HepG2 (cell line): ENCODE data around the gene GKN1. TPM values are rescaled to one million over a fixed set of nuclear protein-coding genes. Genes with fewer than 3 reads are reported as not detected.

Experiments
- ASH2L ChIP-seq: fragments of 300-600, 200-600 bp; sonication (generic); IDR thresholded peaks from 2 replicates; pipeline ENCODE4 v1.7.0; 2017; ENCODE audit warnings: low read depth, mild to moderate bottlenecking, moderate library complexity, mixed read lengths, low read length; ENCODE audit not compliant: insufficient read length
- ESRRA ChIP-seq: sonication (generic); formaldehyde crosslinking; IDR thresholded peaks from 2 replicates; pipeline ENCODE4 v1.5.1; 2020; ENCODE audit warnings: mild to moderate bottlenecking, low read depth, missing genetic modification reagents
- HDAC6 ChIP-seq: fragments of 200-600 bp; sonication (generic); IDR thresholded peaks from 2 replicates; pipeline ENCODE4 v1.7.0; 2017; ENCODE audit warnings: mild to moderate bottlenecking, antibody characterized with exemption, low read length, low read depth
- KAT7 ChIP-seq: IDR thresholded peaks from 2 replicates; pipeline ENCODE4 v1.6.1; 2018; ENCODE audit warnings: borderline replicate concordance, missing compliant biosample characterization
- KDM5A ChIP-seq: fragments of 200-600 bp; sonication (generic); IDR thresholded peaks from 2 replicates; pipeline ENCODE4 v1.7.0; 2018; ENCODE audit warnings: antibody characterized with exemption, mild to moderate bottlenecking, low read length, borderline replicate concordance
- NFAT5 ChIP-seq: sonication (generic); formaldehyde crosslinking; IDR thresholded peaks from 2 replicates; pipeline ENCODE4 v1.4.0; 2020; ENCODE audit warnings: missing genetic modification reagents
- SP4 ChIP-seq: sonication (generic); formaldehyde crosslinking; IDR thresholded peaks from 2 replicates; pipeline ENCODE4 v1.8.1; 2023; ENCODE audit warnings: mild to moderate bottlenecking, missing genetic modification reagents
- SRF ChIP-seq: IDR thresholded peaks from 2 replicates; pipeline ENCODE4 v1.6.1; 2011; ENCODE audit warnings: mild to moderate bottlenecking, low read depth, low read length, moderate library complexity
- ZNF251 ChIP-seq: sonication (generic); formaldehyde crosslinking; IDR thresholded peaks from 2 replicates; pipeline ENCODE4 v1.9.0; 2021; ENCODE audit warnings: mild to moderate bottlenecking, missing genetic modification reagents
- ZNF629 ChIP-seq: sonication (generic); formaldehyde crosslinking; conservative IDR thresholded peaks from 2 replicates; pipeline ENCODE4 v1.5.0; 2020; ENCODE audit warnings: missing genetic modification reagents
- ZNF781 ChIP-seq: sonication (generic); formaldehyde crosslinking; IDR thresholded peaks from 2 replicates; pipeline ENCODE4 v1.5.1; 2020; ENCODE audit warnings: borderline replicate concordance, mild to moderate bottlenecking, missing genetic modification reagents; ENCODE audit errors: not compliant biosample characterization
- polyA plus RNA-seq, 8 experiments: library from polyadenylated mRNA; depleted of rRNA in 3 of 8; stranded (reverse) in 7 of 8; unstranded in 1 of 8; fragments of >200 nt; fragmentation: Illumina TruSeq in 4 of 8; extraction: Trizol in 4 of 8; gene quantifications; 2 replicates each; pipeline versions ENCODE4 v1.2.1 to v1.2.3, GENCODE V29; 2011 to 2016; ENCODE audit warnings: low read depth in 4 of 8, missing spikeins in 1 of 8, mixed read lengths in 1 of 8; ENCODE audit not compliant: insufficient read depth in 1 of 8
- total RNA-seq, 5 experiments: library from RNA; depleted of rRNA; stranded (reverse); fragments of >200 nt; fragmentation: Illumina TruSeq; extraction: Trizol; gene quantifications; 2 replicates each; pipeline ENCODE4 v1.2.3, GENCODE V29; 2016; ENCODE audit warnings: low read depth in 1 of 5
- TF ChIP-seq, protein P1 (sequence below): sonication (generic); formaldehyde crosslinking; IDR thresholded peaks from 2 replicates; pipeline ENCODE4 v1.5.0; 2020; ENCODE audit warnings: missing genetic modification reagents
- TF ChIP-seq, protein P2 (sequence below): sonication (generic); formaldehyde crosslinking; IDR thresholded peaks from 2 replicates; pipeline ENCODE4 v1.5.0; 2020; ENCODE audit warnings: missing genetic modification reagents
- TF ChIP-seq, protein P3 (sequence below): sonication (generic); formaldehyde crosslinking; IDR thresholded peaks from 2 replicates; pipeline ENCODE4 v1.4.0; 2020; ENCODE audit warnings: missing genetic modification reagents, borderline replicate concordance

Gene GKN1
- total and polyA plus RNA-seq, 2 of the 13 experiments (the other 11 are each of a cell fraction or from before 2014, with no cell fraction given) = not detected

- TF ChIP-seq NFAT5 (CRISPR knock-in tag) (no peak), ESRRA (CRISPR knock-in tag) (no peak), ZNF781 (CRISPR knock-in tag) (peak; percentile 47), ASH2L (peak; percentile 67), ZNF251 (no peak), KDM5A (peak; percentile 32; the same call in 1 of the 2 replicates), ZNF629 (CRISPR knock-in tag) (no peak), KAT7 (CRISPR knock-in tag) (peak; percentile 82; the same call in 1 of the 2 replicates), SP4 (CRISPR knock-in tag) (peak; percentile 53; the same call in 1 of the 2 replicates), HDAC6 (peak; percentile 88; the same call in 1 of the 2 replicates), SRF (no peak)
- TF ChIP-seq, protein P1, sequence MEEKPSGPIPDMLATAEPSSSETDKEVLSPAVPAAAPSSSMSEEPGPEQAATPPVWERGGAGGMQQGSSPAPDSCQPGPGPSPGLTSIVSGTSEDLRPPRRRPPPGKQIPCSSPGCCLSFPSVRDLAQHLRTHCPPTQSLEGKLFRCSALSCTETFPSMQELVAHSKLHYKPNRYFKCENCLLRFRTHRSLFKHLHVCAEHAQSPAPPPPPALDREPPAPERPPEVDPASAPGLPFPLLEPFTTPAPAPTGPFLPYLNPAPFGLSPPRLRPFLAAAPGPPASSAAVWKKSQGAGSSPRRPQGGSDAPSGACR (CRISPR knock-in tag) = 0 out of 2 replicates have a peak, but pooled peaks have one; percentile 19
- TF ChIP-seq, protein P2, sequence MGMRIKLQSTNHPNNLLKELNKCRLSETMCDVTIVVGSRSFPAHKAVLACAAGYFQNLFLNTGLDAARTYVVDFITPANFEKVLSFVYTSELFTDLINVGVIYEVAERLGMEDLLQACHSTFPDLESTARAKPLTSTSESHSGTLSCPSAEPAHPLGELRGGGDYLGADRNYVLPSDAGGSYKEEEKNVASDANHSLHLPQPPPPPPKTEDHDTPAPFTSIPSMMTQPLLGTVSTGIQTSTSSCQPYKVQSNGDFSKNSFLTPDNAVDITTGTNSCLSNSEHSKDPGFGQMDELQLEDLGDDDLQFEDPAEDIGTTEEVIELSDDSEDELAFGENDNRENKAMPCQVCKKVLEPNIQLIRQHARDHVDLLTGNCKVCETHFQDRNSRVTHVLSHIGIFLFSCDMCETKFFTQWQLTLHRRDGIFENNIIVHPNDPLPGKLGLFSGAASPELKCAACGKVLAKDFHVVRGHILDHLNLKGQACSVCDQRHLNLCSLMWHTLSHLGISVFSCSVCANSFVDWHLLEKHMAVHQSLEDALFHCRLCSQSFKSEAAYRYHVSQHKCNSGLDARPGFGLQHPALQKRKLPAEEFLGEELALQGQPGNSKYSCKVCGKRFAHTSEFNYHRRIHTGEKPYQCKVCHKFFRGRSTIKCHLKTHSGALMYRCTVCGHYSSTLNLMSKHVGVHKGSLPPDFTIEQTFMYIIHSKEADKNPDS (CRISPR knock-in tag) = no peak
- TF ChIP-seq, protein P3, sequence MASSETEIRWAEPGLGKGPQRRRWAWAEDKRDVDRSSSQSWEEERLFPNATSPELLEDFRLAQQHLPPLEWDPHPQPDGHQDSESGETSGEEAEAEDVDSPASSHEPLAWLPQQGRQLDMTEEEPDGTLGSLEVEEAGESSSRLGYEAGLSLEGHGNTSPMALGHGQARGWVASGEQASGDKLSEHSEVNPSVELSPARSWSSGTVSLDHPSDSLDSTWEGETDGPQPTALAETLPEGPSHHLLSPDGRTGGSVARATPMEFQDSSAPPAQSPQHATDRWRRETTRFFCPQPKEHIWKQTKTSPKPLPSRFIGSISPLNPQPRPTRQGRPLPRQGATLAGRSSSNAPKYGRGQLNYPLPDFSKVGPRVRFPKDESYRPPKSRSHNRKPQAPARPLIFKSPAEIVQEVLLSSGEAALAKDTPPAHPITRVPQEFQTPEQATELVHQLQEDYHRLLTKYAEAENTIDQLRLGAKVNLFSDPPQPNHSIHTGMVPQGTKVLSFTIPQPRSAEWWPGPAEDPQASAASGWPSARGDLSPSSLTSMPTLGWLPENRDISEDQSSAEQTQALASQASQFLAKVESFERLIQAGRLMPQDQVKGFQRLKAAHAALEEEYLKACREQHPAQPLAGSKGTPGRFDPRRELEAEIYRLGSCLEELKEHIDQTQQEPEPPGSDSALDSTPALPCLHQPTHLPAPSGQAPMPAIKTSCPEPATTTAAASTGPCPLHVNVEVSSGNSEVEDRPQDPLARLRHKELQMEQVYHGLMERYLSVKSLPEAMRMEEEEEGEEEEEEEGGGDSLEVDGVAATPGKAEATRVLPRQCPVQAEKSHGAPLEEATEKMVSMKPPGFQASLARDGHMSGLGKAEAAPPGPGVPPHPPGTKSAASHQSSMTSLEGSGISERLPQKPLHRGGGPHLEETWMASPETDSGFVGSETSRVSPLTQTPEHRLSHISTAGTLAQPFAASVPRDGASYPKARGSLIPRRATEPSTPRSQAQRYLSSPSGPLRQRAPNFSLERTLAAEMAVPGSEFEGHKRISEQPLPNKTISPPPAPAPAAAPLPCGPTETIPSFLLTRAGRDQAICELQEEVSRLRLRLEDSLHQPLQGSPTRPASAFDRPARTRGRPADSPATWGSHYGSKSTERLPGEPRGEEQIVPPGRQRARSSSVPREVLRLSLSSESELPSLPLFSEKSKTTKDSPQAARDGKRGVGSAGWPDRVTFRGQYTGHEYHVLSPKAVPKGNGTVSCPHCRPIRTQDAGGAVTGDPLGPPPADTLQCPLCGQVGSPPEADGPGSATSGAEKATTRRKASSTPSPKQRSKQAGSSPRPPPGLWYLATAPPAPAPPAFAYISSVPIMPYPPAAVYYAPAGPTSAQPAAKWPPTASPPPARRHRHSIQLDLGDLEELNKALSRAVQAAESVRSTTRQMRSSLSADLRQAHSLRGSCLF (CRISPR knock-in tag) = no peak
These were observed 38.9 kb downstream of the GKN1 start, which contains the start of gene ANTXR1 (continued) for GRCh38 chr2:69013142-69013839.
